ENCODE data around the gene MOCOS. TPM values are rescaled to one million over a fixed set of nuclear protein-coding genes. Genes with fewer than 3 reads are reported as not detected.

The MOCOS gene, protein sequence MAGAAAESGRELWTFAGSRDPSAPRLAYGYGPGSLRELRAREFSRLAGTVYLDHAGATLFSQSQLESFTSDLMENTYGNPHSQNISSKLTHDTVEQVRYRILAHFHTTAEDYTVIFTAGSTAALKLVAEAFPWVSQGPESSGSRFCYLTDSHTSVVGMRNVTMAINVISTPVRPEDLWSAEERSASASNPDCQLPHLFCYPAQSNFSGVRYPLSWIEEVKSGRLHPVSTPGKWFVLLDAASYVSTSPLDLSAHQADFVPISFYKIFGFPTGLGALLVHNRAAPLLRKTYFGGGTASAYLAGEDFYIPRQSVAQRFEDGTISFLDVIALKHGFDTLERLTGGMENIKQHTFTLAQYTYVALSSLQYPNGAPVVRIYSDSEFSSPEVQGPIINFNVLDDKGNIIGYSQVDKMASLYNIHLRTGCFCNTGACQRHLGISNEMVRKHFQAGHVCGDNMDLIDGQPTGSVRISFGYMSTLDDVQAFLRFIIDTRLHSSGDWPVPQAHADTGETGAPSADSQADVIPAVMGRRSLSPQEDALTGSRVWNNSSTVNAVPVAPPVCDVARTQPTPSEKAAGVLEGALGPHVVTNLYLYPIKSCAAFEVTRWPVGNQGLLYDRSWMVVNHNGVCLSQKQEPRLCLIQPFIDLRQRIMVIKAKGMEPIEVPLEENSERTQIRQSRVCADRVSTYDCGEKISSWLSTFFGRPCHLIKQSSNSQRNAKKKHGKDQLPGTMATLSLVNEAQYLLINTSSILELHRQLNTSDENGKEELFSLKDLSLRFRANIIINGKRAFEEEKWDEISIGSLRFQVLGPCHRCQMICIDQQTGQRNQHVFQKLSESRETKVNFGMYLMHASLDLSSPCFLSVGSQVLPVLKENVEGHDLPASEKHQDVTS
- polyA plus RNA-seq: 1 to 10 TPM; 1.2 to 4.2 TPM

DNA sequence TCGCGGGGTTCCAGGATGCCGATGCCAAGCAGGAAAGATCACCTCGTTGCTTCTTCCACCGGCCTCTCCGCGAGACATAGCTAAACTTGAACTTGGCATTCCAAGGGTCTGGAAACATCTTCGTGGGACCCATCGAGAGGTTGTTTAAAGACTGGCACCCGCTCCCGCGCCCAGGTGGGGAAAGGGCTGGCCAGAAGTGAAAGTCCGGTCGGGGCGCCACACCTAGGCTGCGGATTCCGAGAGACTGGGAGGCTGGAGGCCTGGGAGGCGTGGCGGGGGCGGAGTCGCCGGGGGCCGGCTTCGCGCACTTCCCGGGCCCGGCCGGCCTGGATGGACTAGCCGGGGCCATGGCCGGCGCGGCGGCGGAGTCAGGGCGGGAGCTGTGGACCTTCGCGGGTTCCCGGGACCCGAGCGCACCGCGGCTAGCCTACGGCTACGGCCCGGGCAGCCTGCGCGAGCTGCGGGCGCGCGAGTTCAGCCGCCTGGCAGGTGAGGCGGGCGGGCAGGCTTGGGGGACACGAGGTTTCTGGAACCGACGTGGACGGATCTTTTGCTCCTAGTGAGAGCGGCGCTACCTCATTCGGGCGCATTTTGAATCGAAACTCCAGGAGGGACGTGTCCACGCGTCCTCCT is at the start of gene MOCOS:
Gene MOCOS (plus strand): TSS at position 305 of the 633 bp plus-strand sequence. CDS start 43 bp downstream, at position 348.
- H3K36me3 ChIP-seq (ENCODE audit: control insufficient read depth in 2 of 2, insufficient read depth in 2 of 2, low read length in 1 of 2): no peaks in the 10 kb centered on the region
- no peaks in the 10 kb centered on the region for H3K9me3 ChIP-seq (ENCODE audit: control insufficient read depth in 2 of 2, insufficient read depth in 1 of 2, low read depth in 1 of 2, low read length in 1 of 2)
- 0 to 1% methylated on average over 57 to 66 of the region's 66 CpGs for WGBS, 2 donors
- peak within 1 kb of the TSS in 1 of 2 donors; percentile 44 for H3K27ac ChIP-seq (ENCODE audit: low read depth in 2 of 2, low read length in 1 of 2)
- no peaks in the 10 kb centered on the region for H3K27me3 ChIP-seq (ENCODE audit: control insufficient read depth in 1 of 2, insufficient read depth in 2 of 2, low read length in 2 of 2)
- H3K4me3 ChIP-seq (ENCODE audit: low read depth in 1 of 2, low read length in 2 of 2): peak within 1 kb of the TSS; percentile 68 to 77
- peaks cover 5 to 19% of the 10 kb centered on the region in 2 donors for H3K4me1 ChIP-seq (ENCODE audit: control insufficient read depth in 2 of 2, insufficient read depth in 2 of 2, low read length in 1 of 2)

DNA sequence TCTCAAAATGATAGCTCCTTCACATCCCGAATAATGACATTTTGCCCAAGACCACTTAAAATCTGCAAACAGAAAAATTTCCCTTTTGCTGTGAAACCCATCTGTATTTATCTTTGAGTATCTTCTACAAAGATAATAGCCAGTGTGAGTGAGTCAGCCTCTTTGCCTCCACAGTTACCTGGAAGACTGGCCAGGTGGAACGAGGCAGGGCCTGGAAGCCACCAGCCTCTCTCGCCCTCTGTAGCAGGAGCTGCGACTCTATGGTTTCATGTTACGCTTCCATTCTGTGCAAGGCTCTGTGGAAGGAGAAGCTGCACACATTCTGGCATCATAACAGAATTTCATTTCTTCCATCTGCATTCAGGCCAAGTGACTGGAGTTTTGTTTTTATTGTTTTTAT is 48.1 kb upstream of the MOCOS start:
- no peaks in the 10 kb centered on the region for H3K27me3 ChIP-seq (ENCODE audit: control insufficient read depth in 1 of 2, insufficient read depth in 2 of 2, low read length in 2 of 2)
- 93 to 94% methylated on average over 5 of the region's 5 CpGs for WGBS, 2 donors
- no peaks in the 10 kb centered on the region for H3K9me3 ChIP-seq (ENCODE audit: control insufficient read depth in 2 of 2, insufficient read depth in 1 of 2, low read depth in 1 of 2, low read length in 1 of 2)
- H3K27ac ChIP-seq (ENCODE audit: low read depth in 2 of 2, low read length in 1 of 2): no peak overlapping the region
- no peak overlapping the region for H3K4me3 ChIP-seq (ENCODE audit: low read depth in 1 of 2, low read length in 2 of 2)
- no peaks in the 10 kb centered on the region for H3K4me1 ChIP-seq (ENCODE audit: control insufficient read depth in 2 of 2, insufficient read depth in 2 of 2, low read length in 1 of 2)
- peaks cover 3 to 6% of the 10 kb centered on the region in 2 donors for H3K36me3 ChIP-seq (ENCODE audit: control insufficient read depth in 2 of 2, insufficient read depth in 2 of 2, low read length in 1 of 2)

DNA sequence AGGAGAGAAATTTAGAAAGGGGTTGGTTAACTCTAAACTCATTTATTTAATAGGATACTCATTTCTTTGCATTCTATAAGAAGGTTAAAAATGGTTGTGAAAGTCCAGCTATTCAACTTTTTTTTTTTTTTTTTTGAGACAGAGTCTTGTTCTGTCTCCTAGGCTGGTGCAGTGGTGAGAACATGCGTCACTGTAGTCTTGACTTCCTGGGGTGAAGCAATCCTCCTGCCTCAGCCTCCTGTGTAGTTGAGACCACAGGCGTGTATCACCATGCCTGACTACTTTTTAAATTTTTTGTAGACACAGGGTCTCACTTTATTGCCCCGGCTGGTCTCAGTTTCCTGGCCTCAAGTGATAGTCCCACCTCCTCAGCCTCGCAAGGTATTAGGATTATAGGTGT is 45.7 kb upstream of the MOCOS start:
- Histone ChIP-seq H3K9me3 (ENCODE audit: control insufficient read depth in 2 of 2, insufficient read depth in 1 of 2, low read depth in 1 of 2, low read length in 1 of 2) (no peaks in the 10 kb centered on the region), H3K4me3 (ENCODE audit: low read depth in 1 of 2, low read length in 2 of 2) (no peak overlapping the region), H3K36me3 (ENCODE audit: control insufficient read depth in 2 of 2, insufficient read depth in 2 of 2, low read length in 1 of 2) (peaks cover 3 to 6% of the 10 kb centered on the region in 2 donors), H3K27me3 (ENCODE audit: control insufficient read depth in 1 of 2, insufficient read depth in 2 of 2, low read length in 2 of 2) (no peaks in the 10 kb centered on the region), H3K4me1 (ENCODE audit: control insufficient read depth in 2 of 2, insufficient read depth in 2 of 2, low read length in 1 of 2) (no peaks in the 10 kb centered on the region), H3K27ac (ENCODE audit: low read depth in 2 of 2, low read length in 1 of 2) (no peak overlapping the region)
- WGBS, 2 donors: 95 to 97% methylated on average over 4 of the region's 4 CpGs

DNA sequence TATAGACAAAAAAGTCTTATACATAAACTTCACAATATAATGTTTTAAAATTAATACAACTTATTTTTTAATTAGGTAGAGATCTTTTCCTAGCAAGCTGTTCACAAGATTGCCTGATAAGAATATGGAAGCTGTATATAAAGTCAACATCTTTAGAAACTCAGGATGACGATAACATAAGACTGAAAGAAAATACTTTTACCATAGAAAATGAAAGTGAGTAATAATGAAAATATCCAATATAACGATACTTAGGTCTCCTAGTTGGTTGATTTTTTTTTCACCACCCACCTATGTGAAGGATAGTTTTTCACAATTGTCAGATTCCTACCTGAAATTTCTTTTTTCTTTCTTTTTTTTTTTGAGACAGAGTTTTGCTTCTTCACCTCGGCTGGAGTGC is 44.5 kb upstream of the MOCOS start:
- H3K36me3 ChIP-seq (ENCODE audit: control insufficient read depth in 2 of 2, insufficient read depth in 2 of 2, low read length in 1 of 2): peaks cover 3 to 6% of the 10 kb centered on the region in 2 donors
- 85 to 91% methylated on average over 3 of the region's 3 CpGs for WGBS, 2 donors
- H3K9me3 ChIP-seq (ENCODE audit: control insufficient read depth in 2 of 2, insufficient read depth in 1 of 2, low read depth in 1 of 2, low read length in 1 of 2): no peaks in the 10 kb centered on the region
- no peaks in the 10 kb centered on the region for H3K27me3 ChIP-seq (ENCODE audit: control insufficient read depth in 1 of 2, insufficient read depth in 2 of 2, low read length in 2 of 2)
- no peaks in the 10 kb centered on the region for H3K4me1 ChIP-seq (ENCODE audit: control insufficient read depth in 2 of 2, insufficient read depth in 2 of 2, low read length in 1 of 2)
- no peak overlapping the region for H3K4me3 ChIP-seq (ENCODE audit: low read depth in 1 of 2, low read length in 2 of 2)
- H3K27ac ChIP-seq (ENCODE audit: low read depth in 2 of 2, low read length in 1 of 2): no peak overlapping the region

DNA sequence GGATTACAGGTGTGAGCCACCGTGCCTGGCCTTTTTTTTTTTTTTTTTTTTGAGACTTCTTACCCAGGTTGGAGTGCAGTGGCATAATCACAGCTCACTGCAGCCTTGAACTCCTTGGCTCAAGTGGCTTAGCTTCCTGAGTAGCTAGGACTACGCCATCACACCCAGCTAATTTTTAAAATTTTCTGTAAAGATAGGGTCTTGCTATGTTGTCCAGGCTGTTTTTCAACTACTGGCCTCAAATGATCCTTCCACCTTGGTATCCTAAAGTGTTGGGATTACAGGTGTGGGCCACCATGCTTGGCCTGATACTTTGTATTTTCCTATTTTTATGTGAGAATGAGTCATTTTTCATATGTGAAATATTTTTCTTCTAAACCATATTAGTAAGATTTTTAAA is 43.9 kb upstream of the MOCOS start:
- Histone ChIP-seq H3K4me1 (ENCODE audit: control insufficient read depth in 2 of 2, insufficient read depth in 2 of 2, low read length in 1 of 2) (no peaks in the 10 kb centered on the region), H3K27me3 (ENCODE audit: control insufficient read depth in 1 of 2, insufficient read depth in 2 of 2, low read length in 2 of 2) (no peaks in the 10 kb centered on the region), H3K4me3 (ENCODE audit: low read depth in 1 of 2, low read length in 2 of 2) (no peak overlapping the region), H3K27ac (ENCODE audit: low read depth in 2 of 2, low read length in 1 of 2) (no peak overlapping the region), H3K36me3 (ENCODE audit: control insufficient read depth in 2 of 2, insufficient read depth in 2 of 2, low read length in 1 of 2) (peaks cover 3 to 6% of the 10 kb centered on the region in 2 donors), H3K9me3 (ENCODE audit: control insufficient read depth in 2 of 2, insufficient read depth in 1 of 2, low read depth in 1 of 2, low read length in 1 of 2) (no peaks in the 10 kb centered on the region)
- WGBS, 2 donors: 98 to 100% methylated on average over 1 of the region's 2 CpGs

DNA sequence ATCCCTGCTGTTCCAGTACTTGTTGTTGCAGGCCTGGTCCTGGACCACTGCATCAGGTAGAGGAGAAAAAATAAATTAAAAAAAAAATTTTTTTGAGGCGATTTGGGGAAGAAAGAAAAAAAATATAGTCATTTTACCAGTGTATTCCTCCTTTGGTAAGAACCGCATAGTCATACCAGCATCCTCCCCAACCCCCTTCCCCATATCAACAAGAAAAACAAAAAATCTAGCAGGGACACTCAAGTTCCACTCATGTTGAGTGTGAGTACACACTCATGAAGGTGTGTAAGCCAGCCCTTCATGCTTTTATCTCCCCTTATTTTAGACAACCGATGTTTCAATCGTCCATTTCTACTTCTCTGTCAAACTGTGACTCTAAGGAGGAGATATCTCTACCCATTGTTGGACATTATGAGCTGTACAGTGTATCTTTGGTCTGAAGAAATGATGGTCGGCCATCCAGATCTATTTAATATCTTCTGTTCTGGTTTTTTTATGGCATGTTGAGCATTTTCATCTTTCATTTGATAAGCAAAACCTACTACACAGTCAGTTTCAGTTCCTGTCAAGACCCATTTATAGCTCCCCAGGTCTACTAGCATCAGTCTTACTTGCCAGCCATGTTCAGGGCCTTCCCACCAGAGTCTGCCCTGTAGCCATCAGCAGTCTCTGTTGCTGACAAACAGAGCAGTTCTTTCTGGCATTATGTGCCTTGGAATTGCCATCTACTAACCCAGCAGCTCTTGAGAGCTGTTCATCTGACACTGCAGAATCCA is 37.6 kb upstream of the MOCOS start:
- H3K36me3 ChIP-seq (ENCODE audit: control insufficient read depth in 2 of 2, insufficient read depth in 2 of 2, low read length in 1 of 2): peaks cover 2 to 19% of the 10 kb centered on the region in 2 donors
- H3K4me1 ChIP-seq (ENCODE audit: control insufficient read depth in 2 of 2, insufficient read depth in 2 of 2, low read length in 1 of 2): no peaks in the 10 kb centered on the region
- no peak overlapping the region for H3K4me3 ChIP-seq (ENCODE audit: low read depth in 1 of 2, low read length in 2 of 2)
- WGBS, 2 donors: 90 to 91% methylated on average over 5 of the region's 5 CpGs
- no peaks in the 10 kb centered on the region for H3K9me3 ChIP-seq (ENCODE audit: control insufficient read depth in 2 of 2, insufficient read depth in 1 of 2, low read depth in 1 of 2, low read length in 1 of 2)
- H3K27ac ChIP-seq (ENCODE audit: low read depth in 2 of 2, low read length in 1 of 2): no peak overlapping the region
- H3K27me3 ChIP-seq (ENCODE audit: control insufficient read depth in 1 of 2, insufficient read depth in 2 of 2, low read length in 2 of 2): no peaks in the 10 kb centered on the region

DNA sequence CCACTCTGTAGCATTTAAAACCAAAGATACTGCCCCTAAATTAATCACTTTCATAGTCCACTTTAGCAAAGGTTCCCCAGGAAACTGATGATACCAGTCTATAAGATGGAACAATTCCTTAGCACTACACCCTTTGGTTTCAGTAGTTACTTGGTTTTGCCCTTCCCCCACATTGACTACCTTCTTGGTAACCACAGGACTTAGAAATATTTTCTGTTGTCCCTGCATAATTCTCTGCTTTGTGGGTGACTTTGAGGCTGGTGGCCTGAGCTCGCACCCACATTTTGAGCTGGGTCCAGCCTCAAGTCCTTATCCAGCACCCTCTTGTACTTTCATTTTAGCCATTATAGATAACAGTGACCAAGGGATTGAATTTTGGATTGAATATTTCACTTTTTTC is 34.5 kb upstream of the MOCOS start:
- no peak overlapping the region for H3K27ac ChIP-seq (ENCODE audit: low read depth in 2 of 2, low read length in 1 of 2)
- 95 to 100% methylated on average over 1 of the region's 1 CpG for WGBS, 2 donors

DNA sequence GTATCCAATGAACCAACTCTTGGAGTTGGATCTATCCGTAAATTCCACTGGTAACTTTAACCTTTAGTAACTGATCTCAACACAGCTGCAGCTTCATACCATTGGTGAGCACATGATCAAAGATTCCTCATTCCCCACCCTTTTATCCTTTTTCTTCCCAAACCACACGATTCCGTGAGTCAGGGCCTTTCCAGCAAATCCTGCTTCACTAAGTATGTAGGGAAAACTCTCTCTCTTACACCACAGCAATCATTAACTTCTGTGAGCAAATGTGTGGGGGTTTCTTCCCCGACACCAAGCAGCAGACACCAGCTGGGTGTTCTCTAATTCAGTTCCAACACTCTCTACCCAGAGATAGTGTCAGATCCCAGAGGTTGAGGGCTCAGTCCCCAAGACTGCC is 34.1 kb upstream of the MOCOS start:
- no peak overlapping the region for H3K4me3 ChIP-seq (ENCODE audit: low read depth in 1 of 2, low read length in 2 of 2)
- H3K36me3 ChIP-seq (ENCODE audit: control insufficient read depth in 2 of 2, insufficient read depth in 2 of 2, low read length in 1 of 2): peaks cover 5 to 19% of the 10 kb centered on the region in 2 donors
- no peaks in the 10 kb centered on the region for H3K9me3 ChIP-seq (ENCODE audit: control insufficient read depth in 2 of 2, insufficient read depth in 1 of 2, low read depth in 1 of 2, low read length in 1 of 2)
- H3K27ac ChIP-seq (ENCODE audit: low read depth in 2 of 2, low read length in 1 of 2): no peak overlapping the region
- H3K4me1 ChIP-seq (ENCODE audit: control insufficient read depth in 2 of 2, insufficient read depth in 2 of 2, low read length in 1 of 2): no peaks in the 10 kb centered on the region
- no peaks in the 10 kb centered on the region for H3K27me3 ChIP-seq (ENCODE audit: control insufficient read depth in 1 of 2, insufficient read depth in 2 of 2, low read length in 2 of 2)
- WGBS, 2 donors: 80 to 81% methylated on average over 4 of the region's 4 CpGs

More for the DNA sequence above, 34.5 kb upstream of the MOCOS start:
- Histone ChIP-seq H3K9me3 (ENCODE audit: control insufficient read depth in 2 of 2, insufficient read depth in 1 of 2, low read depth in 1 of 2, low read length in 1 of 2) (no peaks in the 10 kb centered on the region), H3K36me3 (ENCODE audit: control insufficient read depth in 2 of 2, insufficient read depth in 2 of 2, low read length in 1 of 2) (peaks cover 5 to 19% of the 10 kb centered on the region in 2 donors), H3K4me3 (ENCODE audit: low read depth in 1 of 2, low read length in 2 of 2) (no peak overlapping the region), H3K4me1 (ENCODE audit: control insufficient read depth in 2 of 2, insufficient read depth in 2 of 2, low read length in 1 of 2) (no peaks in the 10 kb centered on the region), H3K27me3 (ENCODE audit: control insufficient read depth in 1 of 2, insufficient read depth in 2 of 2, low read length in 2 of 2) (no peaks in the 10 kb centered on the region)

DNA sequence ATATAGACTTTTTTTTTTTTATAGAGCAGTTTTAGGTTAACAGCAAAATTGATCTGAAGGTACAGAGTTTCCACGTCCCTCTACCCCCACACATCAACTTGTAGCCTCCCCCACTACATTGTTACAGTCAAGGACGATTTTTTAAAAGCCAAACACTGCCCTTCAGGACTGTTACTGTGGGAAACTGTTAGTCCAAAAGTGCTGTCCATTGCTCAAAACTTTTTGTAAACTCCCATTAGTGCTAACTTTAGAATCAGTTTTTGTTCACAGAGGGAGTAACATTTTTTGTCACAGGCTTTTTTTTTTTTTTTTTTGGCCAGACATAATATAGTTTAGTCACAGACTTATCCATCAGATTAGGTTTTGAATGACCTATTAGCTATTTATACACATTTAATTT is 33.5 kb upstream of the MOCOS start:
- Histone ChIP-seq H3K27me3 (ENCODE audit: control insufficient read depth in 1 of 2, insufficient read depth in 2 of 2, low read length in 2 of 2) (no peaks in the 10 kb centered on the region), H3K4me3 (ENCODE audit: low read depth in 1 of 2, low read length in 2 of 2) (no peak overlapping the region), H3K9me3 (ENCODE audit: control insufficient read depth in 2 of 2, insufficient read depth in 1 of 2, low read depth in 1 of 2, low read length in 1 of 2) (no peaks in the 10 kb centered on the region), H3K36me3 (ENCODE audit: control insufficient read depth in 2 of 2, insufficient read depth in 2 of 2, low read length in 1 of 2) (peaks cover 5 to 19% of the 10 kb centered on the region in 2 donors), H3K4me1 (ENCODE audit: control insufficient read depth in 2 of 2, insufficient read depth in 2 of 2, low read length in 1 of 2) (no peaks in the 10 kb centered on the region), H3K27ac (ENCODE audit: low read depth in 2 of 2, low read length in 1 of 2) (no peak overlapping the region)
- 66 to 74% methylated on average over 2 of the region's 2 CpGs for WGBS, 2 donors

Measured in esophagus (tissue), 2 donors.